ENCODE measurements around the gene PRELID3B.

GRCh38 chr20:59064214-59064722 is 21.7 kb upstream of the PRELID3B start:
- no peak for TF ChIP-seq CTCF (conservative IDR thresholded peaks at IDR 0.05)
- TF ChIP-seq EZH2 (IDR thresholded peaks at IDR 0.05; ENCODE audit: low read depth), result no peak

Data from PC-9 (cell line).